K562 (cell line): ENCODE measurements around the gene ACOT13. TPM values are rescaled to one million over a fixed set of nuclear protein-coding genes. Genes with fewer than 3 reads are reported as not detected.

ENCODE experiments used
- CCAR2 ChIP-seq: fragments of 200-400 bp; formaldehyde crosslinking; IDR thresholded peaks from 2 replicates; pipeline ENCODE4 v1.6.1; 2017; ENCODE audit warnings: mild to moderate bottlenecking, low read depth, low read length
- CREB1 ChIP-seq, 2 experiments: sonication (generic) in 1 of 2; formaldehyde crosslinking in 1 of 2; IDR thresholded peaks; 2 replicates each; pipeline versions ENCODE4 v1.6.1 to v1.8.0; 2012 to 2022; ENCODE audit warnings: inconsistent platforms in 1 of 2, mild to moderate bottlenecking in 1 of 2, missing genetic modification reagents in 1 of 2, moderate library complexity in 1 of 2
- DEAF1 ChIP-seq: fragments of 450-650 bp; formaldehyde crosslinking; IDR thresholded peaks from 2 replicates; pipeline ENCODE4 v1.4.0; 2020; ENCODE audit warnings: mild to moderate bottlenecking, moderate library complexity
- E2F3 ChIP-seq: fragments of 250-450 bp; sonication (Bioruptor Pico); IDR thresholded peaks from 2 replicates; pipeline ENCODE4 v1.4.0; 2020; ENCODE audit warnings: mild to moderate bottlenecking
- ESRRB ChIP-seq: fragments of 250-450 bp; sonication (Bioruptor Pico); IDR thresholded peaks from 2 replicates; pipeline ENCODE4 v1.5.0; 2020; ENCODE audit warnings: mild to moderate bottlenecking, moderate library complexity, borderline replicate concordance
- HES1 ChIP-seq: fragments of 450-650 bp; IDR thresholded peaks from 2 replicates; pipeline ENCODE4 v1.6.1; 2016; ENCODE audit warnings: low read depth, mild to moderate bottlenecking, moderate library complexity
- KDM5B ChIP-seq: fragments of 200-600 bp; sonication (generic); IDR thresholded peaks from 2 replicates; pipeline ENCODE4 v1.6.1; 2012; ENCODE audit warnings: low read depth, mild to moderate bottlenecking, moderate library complexity, low read length, control low read depth, inconsistent platforms; ENCODE audit not compliant: insufficient replicate concordance
- KLF6 ChIP-seq: fragments of 250-450 bp; sonication (Bioruptor Pico); IDR thresholded peaks from 2 replicates; pipeline ENCODE4 v1.4.0; 2020; ENCODE audit warnings: mild to moderate bottlenecking, moderate library complexity, borderline replicate concordance
- MIER1 ChIP-seq: fragments of 450-650 bp; IDR thresholded peaks from 2 replicates; pipeline ENCODE4 v1.6.1; 2016; ENCODE audit warnings: antibody characterized with exemption, mild to moderate bottlenecking, low read depth
- RBM14 ChIP-seq: fragments of 200-400 bp; formaldehyde crosslinking; IDR thresholded peaks from 2 replicates; pipeline ENCODE4 v1.6.1; 2018; ENCODE audit warnings: low read depth, mild to moderate bottlenecking, low read length, moderate library complexity, borderline replicate concordance; ENCODE audit not compliant: insufficient read depth
- RNF219 ChIP-seq: fragments of 250-450 bp; sonication (Bioruptor Pico); IDR thresholded peaks from 2 replicates; pipeline ENCODE4 v1.5.0; 2022; ENCODE audit warnings: mild to moderate bottlenecking
- SREBF1 ChIP-seq: fragments of 150-350 bp; IDR thresholded peaks from 2 replicates; pipeline ENCODE4 v1.6.1; 2014; ENCODE audit warnings: antibody characterized with exemption, low read depth, low read length, borderline replicate concordance
- TCF7 ChIP-seq: sonication (generic); IDR thresholded peaks from 2 replicates; pipeline ENCODE4 v1.6.1; 2016; ENCODE audit warnings: antibody characterized with exemption, borderline replicate concordance
- ZBTB26 ChIP-seq: fragments of 450-650 bp; formaldehyde crosslinking; IDR thresholded peaks from 2 replicates; pipeline ENCODE4 v1.4.0; 2022; ENCODE audit warnings: missing genetic modification characterization
- ZNF518B ChIP-seq: fragments of 250-450 bp; sonication (Bioruptor Pico); IDR thresholded peaks from 2 replicates; pipeline ENCODE4 v1.5.0; 2021; ENCODE audit warnings: mild to moderate bottlenecking, moderate library complexity
- ZNF668 ChIP-seq: fragments of 250-450 bp; sonication (Bioruptor Pico); IDR thresholded peaks from 2 replicates; pipeline ENCODE4 v1.8.0; 2022; ENCODE audit warnings: mild to moderate bottlenecking, inconsistent platforms
- ZNF766 ChIP-seq: fragments of 200-800 bp; sonication (Bioruptor generic); conservative IDR thresholded peaks from 2 replicates; pipeline ENCODE4 v1.6.1; 2016; ENCODE audit warnings: missing genetic modification characterization, missing compliant biosample characterization
- polyA plus RNA-seq, 8 experiments: library from polyadenylated mRNA; depleted of rRNA in 4 of 8; stranded (reverse) in 5 of 8; unstranded in 3 of 8; fragments of >200 nt; fragmentation: Nextera tagmentation in 2 of 8; fragmentation: Illumina TruSeq in 1 of 8; extraction: Ambion mirVana in 2 of 8; extraction: Trizol in 1 of 8; gene quantifications; 2 replicates each; pipeline versions ENCODE4 v1.2.1 to v1.2.3, GENCODE V29; 2011 to 2014; ENCODE audit warnings: inconsistent platforms in 1 of 8, missing spikeins in 1 of 8
- total RNA-seq, 7 experiments: library from RNA; depleted of rRNA in 6 of 7; stranded (reverse); fragments of >200 nt in 6 of 7; fragmentation: Illumina TruSeq in 2 of 7; extraction: Trizol in 2 of 7; gene quantifications; 2 replicates each; pipeline versions ENCODE4 v1.2.1 to v1.2.3, GENCODE V29; 2011 to 2021; ENCODE audit warnings: low replicate concordance in 1 of 7

Gene ACOT13
- total and polyA plus RNA-seq, 9 of the 15 experiments (the other 6 are each of a cell fraction or from before 2014, with no cell fraction given) = 14.1 to 129 (median 65.7) TPM

- TF ChIP-seq DEAF1 (CRISPR knock-in tag) (0 out of 2 replicates have a peak, but pooled peaks have one; percentile 32), CCAR2 (no peak), MIER1 (no peak), SREBF1 (peak; percentile 77; the same call in 1 of the 2 replicates), CREB1 (IDR thresholded peaks at IDR 0.05) (peak; percentile 70), CREB1 (CRISPR knock-in tag; IDR thresholded peaks at IDR 0.05) (no peak; the same call in 1 of the 2 replicates), RBM14 (no peak), HES1 (no peak), ZBTB26 (no peak; the same call in 1 of the 2 replicates), ESRRB (CRISPR knock-in tag) (no peak), KLF6 (CRISPR knock-in tag) (peak; percentile 15; the same call in 1 of the 2 replicates), E2F3 (no peak), RNF219 (0 out of 2 replicates have a peak, but pooled peaks have one; percentile 61), KDM5B (peak; percentile 93), TCF7 (peak; percentile 34; the same call in 1 of the 2 replicates), ZNF518B (no peak), ZNF766 (CRISPR knock-in tag) (peak; percentile 1; the same call in 1 of the 2 replicates), ZNF668 (CRISPR knock-in tag) (no peak)
These were observed at the start of gene ACOT13, which contains the start of gene TDP2 (continued) for GRCh38 chr6:24666641-24667377.
